HEK293 (cell line): ENCODE measurements around the gene RNF39.
A peak's percentile ranks its signal among the peaks of the same experiment; 100 is the strongest.

ENCODE experiments used
- CTCF ChIA-PET: fragments of 350-600 bp; formaldehyde crosslinking; extraction: SDS; loops from one replicate; lab custom pipeline; 2021; ENCODE audit warnings: antibody characterized with exemption; lab: Yijun Ruan, JAX
- POLR2A ChIA-PET: fragments of 300-600 bp; formaldehyde crosslinking; extraction: SDS; loops from one replicate; lab custom pipeline; 2020; ENCODE audit warnings: antibody characterized with exemption, inconsistent platforms; lab: Yijun Ruan, JAX
- H3K27ac ChIP-seq: fragments of 200-500 bp; sonication (Bioruptor generic); 2 replicates; pipeline ENCODE4 v1.5.1; 2014; ENCODE audit warnings: low read depth, low read length, control low read depth, inconsistent platforms; ENCODE audit errors: extremely low read depth
- H3K36me3 ChIP-seq, 2 experiments: fragments of 200-500 bp in 1 of 2; sonication (Bioruptor generic) in 1 of 2; 1 replicate in 1 of 2; 2 replicates in 1 of 2; pipeline ENCODE4 v1.5.1; 2014 to 2017; ENCODE audit warnings: inconsistent platforms in 2 of 2, low read length in 2 of 2; ENCODE audit not compliant: control insufficient read depth in 2 of 2, insufficient read depth in 1 of 2
- H3K4me1 ChIP-seq: fragments of 200-500 bp; sonication (Bioruptor generic); 2 replicates; pipeline ENCODE4 v1.5.1; 2014; ENCODE audit warnings: mild to moderate bottlenecking, low read length, inconsistent platforms; ENCODE audit not compliant: control insufficient read depth, insufficient read depth
- H3K4me3 ChIP-seq: 2 replicates; pipeline ENCODE4 v1.5.1; 2011; ENCODE audit warnings: low read depth, mild to moderate bottlenecking, control low read depth, low read length, moderate library complexity
- H3K9me3 ChIP-seq: fragments of 200-500 bp; sonication (Bioruptor generic); 2 replicates; pipeline ENCODE4 v1.5.1; 2014; ENCODE audit warnings: low read depth, low read length, inconsistent platforms; ENCODE audit not compliant: control insufficient read depth, insufficient read depth
- EGR2 ChIP-seq: fragments of 450-650 bp; formaldehyde crosslinking; IDR thresholded peaks from 2 replicates; pipeline ENCODE4 v1.5.1; 2016; ENCODE audit warnings: low read depth, missing biosample characterization, missing genetic modification characterization
- GLIS1 ChIP-seq: fragments of 450-650 bp; formaldehyde crosslinking; IDR thresholded peaks from 2 replicates; pipeline ENCODE4 v1.5.1; 2016; ENCODE audit warnings: missing biosample characterization, missing genetic modification characterization
- IKZF3 ChIP-seq: fragments of 450-650 bp; IDR thresholded peaks from 2 replicates; pipeline ENCODE4 v1.5.0; 2018; ENCODE audit warnings: missing biosample characterization, mild to moderate bottlenecking, missing genetic modification characterization, moderate library complexity
- KLF7 ChIP-seq: fragments of 450-650 bp; formaldehyde crosslinking; IDR thresholded peaks from 2 replicates; pipeline ENCODE4 v1.5.1; 2016; ENCODE audit warnings: missing biosample characterization, missing genetic modification characterization, borderline replicate concordance
- MEIS1 ChIP-seq: sonication (generic); formaldehyde crosslinking; IDR thresholded peaks from 2 replicates; pipeline ENCODE4 v1.8.1; 2022; ENCODE audit warnings: missing genetic modification reagents, mild to moderate bottlenecking, borderline replicate concordance
- MYNN ChIP-seq: fragments of 450-650 bp; formaldehyde crosslinking; IDR thresholded peaks from 2 replicates; pipeline ENCODE4 v1.5.1; 2016; ENCODE audit warnings: missing biosample characterization, missing genetic modification characterization, borderline replicate concordance
- PRDM1 ChIP-seq: fragments of 450-650 bp; formaldehyde crosslinking; IDR thresholded peaks from 2 replicates; pipeline ENCODE4; 2016; ENCODE audit warnings: missing biosample characterization, missing genetic modification characterization
- WT1 ChIP-seq: fragments of 450-650 bp; formaldehyde crosslinking; IDR thresholded peaks from 2 replicates; pipeline ENCODE4 v1.5.1; 2016; ENCODE audit warnings: missing biosample characterization, missing genetic modification characterization
- YY2 ChIP-seq: fragments of 450-650 bp; formaldehyde crosslinking; IDR thresholded peaks from 2 replicates; pipeline ENCODE4 v1.5.1; 2016; ENCODE audit warnings: missing biosample characterization, missing genetic modification characterization
- ZEB2 ChIP-seq: fragments of 450-650 bp; formaldehyde crosslinking; IDR thresholded peaks from 2 replicates; pipeline ENCODE4 v1.5.1; 2016; ENCODE audit warnings: missing biosample characterization, missing genetic modification characterization
- ZNF248 ChIP-seq: fragments of 450-650 bp; formaldehyde crosslinking; IDR thresholded peaks from 2 replicates; pipeline ENCODE4 v1.5.1; 2017; ENCODE audit warnings: missing biosample characterization, missing genetic modification characterization
- ZNF341 ChIP-seq: fragments of 450-650 bp; formaldehyde crosslinking; IDR thresholded peaks from 2 replicates; pipeline ENCODE4; 2016; ENCODE audit warnings: low read depth, missing biosample characterization, missing genetic modification characterization
- ZNF529 ChIP-seq: fragments of 450-650 bp; formaldehyde crosslinking; IDR thresholded peaks from 2 replicates; pipeline ENCODE4 v1.5.1; 2017; ENCODE audit warnings: missing genetic modification characterization, missing biosample characterization; ENCODE audit not compliant: insufficient replicate concordance
- ZNF548 ChIP-seq: fragments of 450-650 bp; formaldehyde crosslinking; IDR thresholded peaks from 2 replicates; pipeline ENCODE4 v1.5.1; 2016; ENCODE audit warnings: missing biosample characterization, missing genetic modification characterization
- ZNF585B ChIP-seq: fragments of 450-650 bp; formaldehyde crosslinking; IDR thresholded peaks from 2 replicates; pipeline ENCODE4 v1.5.1; 2016; ENCODE audit warnings: missing biosample characterization, missing genetic modification characterization
- ZSCAN23 ChIP-seq: fragments of 450-650 bp; formaldehyde crosslinking; IDR thresholded peaks from 2 replicates; pipeline ENCODE4 v1.5.1; 2016; ENCODE audit warnings: missing biosample characterization, missing genetic modification characterization
- TF ChIP-seq, protein P1 (sequence below): fragments of 450-650 bp; formaldehyde crosslinking; IDR thresholded peaks from 2 replicates; pipeline ENCODE4 v1.5.1; 2016; ENCODE audit warnings: missing biosample characterization, missing genetic modification characterization
- TF ChIP-seq, protein P2 (sequence below): fragments of 450-650 bp; formaldehyde crosslinking; IDR thresholded peaks from 2 replicates; pipeline ENCODE4 v1.5.1; 2016; ENCODE audit warnings: missing biosample characterization, missing genetic modification characterization
- TF ChIP-seq, protein P3 (sequence below): fragments of 450-650 bp; formaldehyde crosslinking; IDR thresholded peaks from 2 replicates; pipeline ENCODE4 v1.5.1; 2017; ENCODE audit warnings: missing biosample characterization, missing genetic modification characterization
- TF ChIP-seq, protein P4 (sequence below): fragments of 450-650 bp; formaldehyde crosslinking; IDR thresholded peaks from 2 replicates; pipeline ENCODE4 v1.5.1; 2016; ENCODE audit warnings: missing biosample characterization, missing genetic modification characterization, borderline replicate concordance

RNF39 gene

DNA sequence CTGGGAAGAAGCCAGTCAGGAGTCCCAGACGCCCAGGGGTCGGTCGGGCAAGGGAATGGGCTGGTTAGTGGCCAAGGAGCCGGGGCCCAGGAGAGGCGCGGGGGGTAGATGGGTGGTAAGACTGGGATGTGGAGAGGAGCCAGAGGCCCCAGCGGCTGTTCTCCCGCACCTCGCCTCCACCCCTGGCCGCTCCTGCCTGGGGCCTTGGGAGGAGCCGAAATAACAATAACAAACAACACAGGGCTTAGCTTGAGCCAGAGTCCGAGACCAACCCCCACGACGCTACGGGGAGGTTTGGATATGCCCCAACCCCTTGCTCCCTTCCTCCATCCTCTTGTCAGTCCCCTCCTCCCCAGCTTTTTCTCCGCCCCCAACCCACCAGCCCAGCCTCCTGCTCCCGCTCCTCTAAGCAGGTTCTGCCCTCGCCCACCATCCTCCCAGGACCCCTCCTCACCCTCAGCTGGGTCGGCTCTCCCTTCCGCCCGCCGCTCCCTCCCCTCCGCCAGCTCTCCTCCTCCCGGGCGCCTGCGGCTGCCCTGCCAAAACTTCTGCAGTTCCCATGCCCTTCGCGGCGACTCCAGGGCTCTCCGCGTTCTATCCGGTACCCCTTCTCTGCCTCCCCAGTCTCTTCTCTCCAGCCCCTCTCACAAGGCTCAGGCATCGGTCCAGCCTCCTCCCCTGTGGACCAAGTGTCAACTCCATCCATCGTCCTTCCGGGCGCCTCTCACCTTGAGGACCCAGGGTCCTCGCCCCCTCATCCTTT is 1.1 kb downstream of the RNF39 start (continued):
- TF ChIP-seq, protein P1, sequence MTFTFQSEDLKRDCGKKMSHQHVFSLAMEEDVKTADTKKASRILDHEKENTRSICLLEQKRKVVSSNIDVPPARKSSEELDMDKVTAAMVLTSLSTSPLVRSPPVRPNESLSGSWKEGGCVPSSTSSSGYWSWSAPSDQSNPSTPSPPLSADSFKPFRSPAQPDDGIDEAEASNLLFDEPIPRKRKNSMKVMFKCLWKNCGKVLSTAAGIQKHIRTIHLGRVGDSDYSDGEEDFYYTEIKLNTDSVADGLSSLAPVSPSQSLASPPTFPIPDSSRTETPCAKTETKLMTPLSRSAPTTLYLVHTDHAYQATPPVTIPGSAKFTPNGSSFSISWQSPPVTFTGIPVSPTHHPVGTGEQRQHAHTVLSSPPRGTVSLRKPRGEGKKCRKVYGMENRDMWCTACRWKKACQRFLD, result no peak
- TF ChIP-seq EGR2 (tag by site-specific recombination) (peak; percentile 18; the same call in 1 of the 2 replicates), GLIS1 (tag by site-specific recombination) (peak; percentile 82), ZNF341 (tag by site-specific recombination) (peak; percentile 92), WT1 (tag by site-specific recombination) (peak; percentile 44)
- TF ChIP-seq, protein P2, sequence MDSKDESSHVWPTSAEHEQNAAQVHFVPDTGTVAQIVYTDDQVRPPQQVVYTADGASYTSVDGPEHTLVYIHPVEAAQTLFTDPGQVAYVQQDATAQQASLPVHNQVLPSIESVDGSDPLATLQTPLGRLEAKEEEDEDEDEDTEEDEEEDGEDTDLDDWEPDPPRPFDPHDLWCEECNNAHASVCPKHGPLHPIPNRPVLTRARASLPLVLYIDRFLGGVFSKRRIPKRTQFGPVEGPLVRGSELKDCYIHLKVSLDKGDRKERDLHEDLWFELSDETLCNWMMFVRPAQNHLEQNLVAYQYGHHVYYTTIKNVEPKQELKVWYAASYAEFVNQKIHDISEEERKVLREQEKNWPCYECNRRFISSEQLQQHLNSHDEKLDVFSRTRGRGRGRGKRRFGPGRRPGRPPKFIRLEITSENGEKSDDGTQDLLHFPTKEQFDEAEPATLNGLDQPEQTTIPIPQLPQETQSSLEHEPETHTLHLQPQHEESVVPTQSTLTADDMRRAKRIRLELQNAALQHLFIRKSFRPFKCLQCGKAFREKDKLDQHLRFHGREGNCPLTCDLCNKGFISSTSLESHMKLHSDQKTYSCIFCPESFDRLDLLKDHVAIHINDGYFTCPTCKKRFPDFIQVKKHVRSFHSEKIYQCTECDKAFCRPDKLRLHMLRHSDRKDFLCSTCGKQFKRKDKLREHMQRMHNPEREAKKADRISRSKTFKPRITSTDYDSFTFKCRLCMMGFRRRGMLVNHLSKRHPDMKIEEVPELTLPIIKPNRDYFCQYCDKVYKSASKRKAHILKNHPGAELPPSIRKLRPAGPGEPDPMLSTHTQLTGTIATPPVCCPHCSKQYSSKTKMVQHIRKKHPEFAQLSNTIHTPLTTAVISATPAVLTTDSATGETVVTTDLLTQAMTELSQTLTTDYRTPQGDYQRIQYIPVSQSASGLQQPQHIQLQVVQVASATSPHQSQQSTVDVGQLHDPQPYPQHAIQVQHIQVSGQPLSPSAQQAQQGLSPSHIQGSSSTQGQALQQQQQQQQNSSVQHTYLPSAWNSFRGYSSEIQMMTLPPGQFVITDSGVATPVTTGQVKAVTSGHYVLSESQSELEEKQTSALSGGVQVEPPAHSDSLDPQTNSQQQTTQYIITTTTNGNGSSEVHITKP (tag by site-specific recombination), result peak; percentile 77
- TF ChIP-seq, all 188 proteins: peak for 10

DNA sequence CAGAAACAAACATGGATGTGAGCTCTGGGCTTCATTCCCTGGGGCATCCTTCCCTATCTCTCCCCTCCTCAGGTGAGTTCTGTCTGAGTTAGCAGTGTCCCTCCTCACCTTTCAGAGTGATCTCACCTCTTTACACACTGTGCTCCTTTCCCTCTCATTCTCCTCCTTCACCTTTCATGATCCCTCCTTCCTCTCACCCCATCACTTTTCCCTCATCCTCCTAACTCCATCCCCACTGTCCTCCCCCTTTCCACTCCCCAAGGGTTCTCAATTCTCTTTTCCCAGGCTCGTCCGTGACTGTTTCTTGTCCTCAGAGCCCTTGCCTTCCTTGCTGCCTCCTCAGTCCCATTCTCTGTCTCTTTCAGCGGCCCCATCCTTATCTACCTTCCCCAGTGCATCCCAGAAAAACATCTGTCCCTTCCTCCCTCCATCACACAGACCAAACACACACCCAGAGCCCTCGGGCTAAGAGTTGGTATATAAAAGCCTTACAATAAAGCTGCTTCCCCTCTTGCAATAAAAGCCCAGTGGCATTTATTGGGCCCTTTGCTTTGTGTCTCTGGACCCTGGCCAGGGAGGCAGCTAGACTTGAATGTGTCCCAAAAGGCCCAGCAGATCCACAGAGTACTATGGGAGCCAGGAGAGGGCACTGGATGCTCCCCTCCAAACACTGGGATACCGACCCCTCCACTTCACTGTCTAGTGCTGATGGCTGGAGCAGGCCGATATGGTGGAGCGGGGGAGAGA is 1.9 kb downstream of the RNF39 start:
- H3K36me3 ChIP-seq, result peaks cover 0 to 20% of the 10 kb centered on the region in 2 experiments; a peak in 1 of 3 replicates
- no peaks in the 10 kb centered on the region for H3K9me3 ChIP-seq
- ChIA-PET CTCF (interaction anchor here (0.6 kb wide), 1 partner anchor 105 kb away, joined by 4 read pairs; no protein-coding TSS in a partner anchor), POLR2A (no interaction called here)
- peaks cover 6% of the 10 kb centered on the region; the same call in 1 of the 2 replicates for H3K4me1 ChIP-seq
- no peak overlapping the region for H3K27ac ChIP-seq
- H3K4me3 ChIP-seq, result no peak overlapping the region
- TF ChIP-seq ZNF529, result no peak
- TF ChIP-seq ZNF248 (tag by site-specific recombination), result no peak
- TF ChIP-seq KLF7 (tag by site-specific recombination), result 0 out of 2 replicates have a peak, but pooled peaks have one; percentile 21
- no peak for TF ChIP-seq ZSCAN23 (tag by site-specific recombination)
- TF ChIP-seq MEIS1, result no peak
- TF ChIP-seq, protein P3, sequence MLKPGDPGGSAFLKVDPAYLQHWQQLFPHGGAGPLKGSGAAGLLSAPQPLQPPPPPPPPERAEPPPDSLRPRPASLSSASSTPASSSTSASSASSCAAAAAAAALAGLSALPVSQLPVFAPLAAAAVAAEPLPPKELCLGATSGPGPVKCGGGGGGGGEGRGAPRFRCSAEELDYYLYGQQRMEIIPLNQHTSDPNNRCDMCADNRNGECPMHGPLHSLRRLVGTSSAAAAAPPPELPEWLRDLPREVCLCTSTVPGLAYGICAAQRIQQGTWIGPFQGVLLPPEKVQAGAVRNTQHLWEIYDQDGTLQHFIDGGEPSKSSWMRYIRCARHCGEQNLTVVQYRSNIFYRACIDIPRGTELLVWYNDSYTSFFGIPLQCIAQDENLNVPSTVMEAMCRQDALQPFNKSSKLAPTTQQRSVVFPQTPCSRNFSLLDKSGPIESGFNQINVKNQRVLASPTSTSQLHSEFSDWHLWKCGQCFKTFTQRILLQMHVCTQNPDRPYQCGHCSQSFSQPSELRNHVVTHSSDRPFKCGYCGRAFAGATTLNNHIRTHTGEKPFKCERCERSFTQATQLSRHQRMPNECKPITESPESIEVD (tag by site-specific recombination), result no peak
- 0 out of 2 replicates have a peak, but pooled peaks have one; percentile 42 for TF ChIP-seq MYNN (tag by site-specific recombination)
- TF ChIP-seq ZNF585B (tag by site-specific recombination), result no peak
- TF ChIP-seq IKZF3, result no peak
- no peak for TF ChIP-seq ZNF548 (tag by site-specific recombination)
- no peak for TF ChIP-seq ZEB2 (tag by site-specific recombination)
- TF ChIP-seq, protein P4, sequence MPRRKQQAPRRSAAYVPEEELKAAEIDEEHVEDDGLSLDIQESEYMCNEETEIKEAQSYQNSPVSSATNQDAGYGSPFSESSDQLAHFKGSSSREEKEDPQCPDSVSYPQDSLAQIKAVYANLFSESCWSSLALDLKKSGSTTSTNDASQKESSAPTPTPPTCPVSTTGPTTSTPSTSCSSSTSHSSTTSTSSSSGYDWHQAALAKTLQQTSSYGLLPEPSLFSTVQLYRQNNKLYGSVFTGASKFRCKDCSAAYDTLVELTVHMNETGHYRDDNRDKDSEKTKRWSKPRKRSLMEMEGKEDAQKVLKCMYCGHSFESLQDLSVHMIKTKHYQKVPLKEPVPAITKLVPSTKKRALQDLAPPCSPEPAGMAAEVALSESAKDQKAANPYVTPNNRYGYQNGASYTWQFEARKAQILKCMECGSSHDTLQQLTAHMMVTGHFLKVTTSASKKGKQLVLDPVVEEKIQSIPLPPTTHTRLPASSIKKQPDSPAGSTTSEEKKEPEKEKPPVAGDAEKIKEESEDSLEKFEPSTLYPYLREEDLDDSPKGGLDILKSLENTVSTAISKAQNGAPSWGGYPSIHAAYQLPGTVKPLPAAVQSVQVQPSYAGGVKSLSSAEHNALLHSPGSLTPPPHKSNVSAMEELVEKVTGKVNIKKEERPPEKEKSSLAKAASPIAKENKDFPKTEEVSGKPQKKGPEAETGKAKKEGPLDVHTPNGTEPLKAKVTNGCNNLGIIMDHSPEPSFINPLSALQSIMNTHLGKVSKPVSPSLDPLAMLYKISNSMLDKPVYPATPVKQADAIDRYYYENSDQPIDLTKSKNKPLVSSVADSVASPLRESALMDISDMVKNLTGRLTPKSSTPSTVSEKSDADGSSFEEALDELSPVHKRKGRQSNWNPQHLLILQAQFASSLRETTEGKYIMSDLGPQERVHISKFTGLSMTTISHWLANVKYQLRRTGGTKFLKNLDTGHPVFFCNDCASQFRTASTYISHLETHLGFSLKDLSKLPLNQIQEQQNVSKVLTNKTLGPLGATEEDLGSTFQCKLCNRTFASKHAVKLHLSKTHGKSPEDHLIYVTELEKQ (tag by site-specific recombination), result no peak
- TF ChIP-seq YY2 (tag by site-specific recombination), result peak; percentile 71; the same call in 1 of the 2 replicates
- TF ChIP-seq PRDM1 (tag by site-specific recombination), result peak; percentile 88
